GM12878 (cell line): ENCODE data around the gene PAEP.
"Not testable (repeated sequence)": the region's sequence is repeated elsewhere in the genome, so short reads cannot be mapped to it uniquely, and the experiment has no call there.

Experiments used
- CEBPB ChIP-seq, 2 experiments: fragments of 150-350 bp in 1 of 2; IDR thresholded peaks; 2 replicates each; pipeline ENCODE4 v1.6.1; 2012 to 2014; ENCODE audit warnings: low read depth in 2 of 2, low read length in 2 of 2, borderline replicate concordance in 1 of 2, inconsistent platforms in 1 of 2
- CREB1 ChIP-seq: IDR thresholded peaks from 2 replicates; pipeline ENCODE4 v1.6.1; 2012; ENCODE audit warnings: low read depth, mild to moderate bottlenecking, inconsistent platforms
- ESRRA ChIP-seq: IDR thresholded peaks from 2 replicates; pipeline ENCODE4 v1.6.1; 2012; ENCODE audit warnings: mild to moderate bottlenecking, low read length, improper control_type of control experiment
- EZH2 ChIP-seq: IDR thresholded peaks from 2 replicates; pipeline ENCODE4 v1.6.1; 2012; ENCODE audit warnings: low read depth, mild to moderate bottlenecking, control low read depth, inconsistent platforms, low read length, borderline replicate concordance; ENCODE audit not compliant: control insufficient read depth
- HDAC2 ChIP-seq: fragments of 200-600 bp; sonication (generic); IDR thresholded peaks from 2 replicates; pipeline ENCODE4 v1.6.1; 2017
- POLR2A ChIP-seq: IDR thresholded peaks from 2 replicates; pipeline ENCODE4 v1.6.1; 2011; ENCODE audit warnings: low read depth, mild to moderate bottlenecking, low read length
- RAD21 ChIP-seq: IDR thresholded peaks from 2 replicates; pipeline ENCODE4 v1.6.1; 2011; ENCODE audit warnings: mild to moderate bottlenecking, low read depth, low read length, moderate library complexity; ENCODE audit not compliant: insufficient read depth
- RCOR1 ChIP-seq: conservative IDR thresholded peaks from 2 replicates; pipeline ENCODE4 v1.6.1; 2012; ENCODE audit warnings: low read depth, low read length, improper control_type of control experiment
- SIN3A ChIP-seq: IDR thresholded peaks from 2 replicates; pipeline ENCODE4 v1.6.1; 2012; ENCODE audit warnings: low read depth, low read length, improper control_type of control experiment
- YY1 ChIP-seq: IDR thresholded peaks from 2 replicates; pipeline ENCODE4 v1.6.1; 2011; ENCODE audit warnings: low read depth, mild to moderate bottlenecking, low read length
- TF ChIP-seq, protein P1 (sequence below), 3 experiments: IDR thresholded peaks in 2 of 3; conservative IDR thresholded peaks in 1 of 3; 2 replicates each; pipeline ENCODE4 v1.5.1; 2011; ENCODE audit warnings: low read depth in 3 of 3, low read length in 3 of 3, mild to moderate bottlenecking in 3 of 3, control low read depth in 2 of 3, moderate library complexity in 2 of 3, inconsistent platforms in 1 of 3, mixed read lengths in 1 of 3; ENCODE audit not compliant: control insufficient read depth in 2 of 3, insufficient read depth in 1 of 3; ENCODE audit errors: extremely low read depth in 1 of 3
- TF ChIP-seq, protein P2 (sequence below): IDR thresholded peaks from 2 replicates; pipeline ENCODE4 v1.6.1; 2012; ENCODE audit warnings: mild to moderate bottlenecking, low read depth, low read length

DNA sequence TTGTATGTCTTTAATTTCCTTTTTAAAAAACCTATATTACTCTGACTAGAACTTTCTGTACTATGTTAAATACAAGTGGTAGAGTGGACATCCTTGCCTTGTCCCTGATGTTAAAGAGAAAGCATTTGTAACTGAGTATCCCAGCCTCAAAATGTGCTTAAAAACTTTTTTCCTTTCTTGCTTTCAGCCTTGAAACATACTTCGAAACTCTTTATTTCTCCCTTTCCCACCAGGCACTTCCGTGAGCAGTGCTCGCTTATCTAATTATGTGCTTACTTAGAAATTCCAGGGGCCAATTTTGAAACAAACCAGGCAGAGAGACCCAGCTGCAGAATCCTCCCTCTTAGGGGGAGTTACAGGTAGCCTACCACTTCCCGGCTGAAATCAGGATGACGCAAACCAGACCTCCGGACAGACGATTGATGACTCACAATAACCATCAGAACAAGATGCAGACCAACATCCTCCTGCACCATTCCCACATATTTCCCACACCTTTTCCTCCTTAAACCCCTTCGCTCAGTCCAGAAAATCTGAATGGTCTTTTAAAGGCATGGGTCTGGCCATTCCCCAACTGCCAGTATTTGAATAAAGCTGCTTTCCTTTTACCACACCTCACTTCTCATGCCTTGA is 18.2 kb upstream of the PAEP start:
- not testable (repeated sequence) for TF ChIP-seq ESRRA; SIN3A; CREB1; YY1; POLR2A; CEBPB (IDR thresholded peaks at IDR 0.05; ENCODE audit: borderline replicate concordance in 1 of 2, low read depth in 2 of 2, low read length in 2 of 2); EZH2; RAD21; HDAC2; RCOR1
- TF ChIP-seq, protein P1, sequence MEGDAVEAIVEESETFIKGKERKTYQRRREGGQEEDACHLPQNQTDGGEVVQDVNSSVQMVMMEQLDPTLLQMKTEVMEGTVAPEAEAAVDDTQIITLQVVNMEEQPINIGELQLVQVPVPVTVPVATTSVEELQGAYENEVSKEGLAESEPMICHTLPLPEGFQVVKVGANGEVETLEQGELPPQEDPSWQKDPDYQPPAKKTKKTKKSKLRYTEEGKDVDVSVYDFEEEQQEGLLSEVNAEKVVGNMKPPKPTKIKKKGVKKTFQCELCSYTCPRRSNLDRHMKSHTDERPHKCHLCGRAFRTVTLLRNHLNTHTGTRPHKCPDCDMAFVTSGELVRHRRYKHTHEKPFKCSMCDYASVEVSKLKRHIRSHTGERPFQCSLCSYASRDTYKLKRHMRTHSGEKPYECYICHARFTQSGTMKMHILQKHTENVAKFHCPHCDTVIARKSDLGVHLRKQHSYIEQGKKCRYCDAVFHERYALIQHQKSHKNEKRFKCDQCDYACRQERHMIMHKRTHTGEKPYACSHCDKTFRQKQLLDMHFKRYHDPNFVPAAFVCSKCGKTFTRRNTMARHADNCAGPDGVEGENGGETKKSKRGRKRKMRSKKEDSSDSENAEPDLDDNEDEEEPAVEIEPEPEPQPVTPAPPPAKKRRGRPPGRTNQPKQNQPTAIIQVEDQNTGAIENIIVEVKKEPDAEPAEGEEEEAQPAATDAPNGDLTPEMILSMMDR (IDR thresholded peaks at IDR 0.05 in 2 of 3, conservative IDR thresholded peaks at IDR 0.05 in 1 of 3; ENCODE audit: control insufficient read depth in 2 of 3, extremely low read depth in 1 of 3, insufficient read depth in 1 of 3, low read depth in 3 of 3, low read length in 3 of 3) = not testable (repeated sequence)
- TF ChIP-seq, protein P2, sequence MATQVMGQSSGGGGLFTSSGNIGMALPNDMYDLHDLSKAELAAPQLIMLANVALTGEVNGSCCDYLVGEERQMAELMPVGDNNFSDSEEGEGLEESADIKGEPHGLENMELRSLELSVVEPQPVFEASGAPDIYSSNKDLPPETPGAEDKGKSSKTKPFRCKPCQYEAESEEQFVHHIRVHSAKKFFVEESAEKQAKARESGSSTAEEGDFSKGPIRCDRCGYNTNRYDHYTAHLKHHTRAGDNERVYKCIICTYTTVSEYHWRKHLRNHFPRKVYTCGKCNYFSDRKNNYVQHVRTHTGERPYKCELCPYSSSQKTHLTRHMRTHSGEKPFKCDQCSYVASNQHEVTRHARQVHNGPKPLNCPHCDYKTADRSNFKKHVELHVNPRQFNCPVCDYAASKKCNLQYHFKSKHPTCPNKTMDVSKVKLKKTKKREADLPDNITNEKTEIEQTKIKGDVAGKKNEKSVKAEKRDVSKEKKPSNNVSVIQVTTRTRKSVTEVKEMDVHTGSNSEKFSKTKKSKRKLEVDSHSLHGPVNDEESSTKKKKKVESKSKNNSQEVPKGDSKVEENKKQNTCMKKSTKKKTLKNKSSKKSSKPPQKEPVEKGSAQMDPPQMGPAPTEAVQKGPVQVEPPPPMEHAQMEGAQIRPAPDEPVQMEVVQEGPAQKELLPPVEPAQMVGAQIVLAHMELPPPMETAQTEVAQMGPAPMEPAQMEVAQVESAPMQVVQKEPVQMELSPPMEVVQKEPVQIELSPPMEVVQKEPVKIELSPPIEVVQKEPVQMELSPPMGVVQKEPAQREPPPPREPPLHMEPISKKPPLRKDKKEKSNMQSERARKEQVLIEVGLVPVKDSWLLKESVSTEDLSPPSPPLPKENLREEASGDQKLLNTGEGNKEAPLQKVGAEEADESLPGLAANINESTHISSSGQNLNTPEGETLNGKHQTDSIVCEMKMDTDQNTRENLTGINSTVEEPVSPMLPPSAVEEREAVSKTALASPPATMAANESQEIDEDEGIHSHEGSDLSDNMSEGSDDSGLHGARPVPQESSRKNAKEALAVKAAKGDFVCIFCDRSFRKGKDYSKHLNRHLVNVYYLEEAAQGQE = not testable (repeated sequence)
